ENCODE results near the gene EIF2A. TPM values are rescaled to one million over a fixed set of nuclear protein-coding genes. Genes with fewer than 3 reads are reported as not detected.

EIF2A gene
- total RNA-seq, 5 donors from 2014 or later (not counting 1 experiment from before 2014, with no cell fraction given) = 81.5 to 126 (median 100) TPM

GRCh38 chr3:150588027-150588830 lies 41.6 kb downstream of the EIF2A start:
- no peaks in the 10 kb centered on the region for H3K27me3 Mint-ChIP-seq
- CTCF ChIA-PET = interaction anchor here (0.6 to 1.5 kb wide), 2 partner anchors 40 to 249 kb away, joined by 3 to 5 read pairs; no protein-coding TSS in a partner anchor
- no peaks in the 10 kb centered on the region for H3K9me3 Mint-ChIP-seq
- no peak overlapping the region for H3K4me3 Mint-ChIP-seq
- ATAC-seq (replicated peaks in 1 of 4) (no peak), DNase-seq (no peak)
- H3K4me1 Mint-ChIP-seq = peaks cover 8 to 16% (median 10%) of the 10 kb centered on the region in 3 donors
- H3K27ac Mint-ChIP-seq = peak overlapping the region; percentile 72 to 73
- POLR2A ChIA-PET = interaction anchor here (0.6 to 0.7 kb wide), 3 partner anchors 22 to 175 kb away, joined by 3 to 6 read pairs (median 3); partner anchors contain the start of gene SIAH2 (in 1 of the 2)
- H3K27me3 ChIP-seq (replicated peaks in 1 of 2; ENCODE audit: control insufficient read depth in 2 of 2, extremely low read depth in 1 of 2, insufficient read depth in 2 of 2, low read length in 1 of 2) = no peaks in the 10 kb centered on the region
- H3K4me1 ChIP-seq (ENCODE audit: control insufficient read depth in 1 of 2, extremely low read depth in 1 of 2, insufficient read depth in 2 of 2, low read length in 2 of 2) = no peaks in the 10 kb centered on the region
- H3K36me3 Mint-ChIP-seq = peaks cover 14% of the 10 kb centered on the region
- H3K9me3 ChIP-seq = no peaks in the 10 kb centered on the region
- H3K4me3 ChIP-seq (ENCODE audit: control insufficient read depth in 1 of 2, extremely low read depth in 1 of 2, low read length in 1 of 2) = no peak overlapping the region
- H3K36me3 ChIP-seq (ENCODE audit: control insufficient read depth in 2 of 2, extremely low read depth in 1 of 2, insufficient read depth in 1 of 2, low read length in 1 of 2) = peaks cover 0 to 24% of the 10 kb centered on the region in 2 donors
- whole genome bisulfite sequencing (ENCODE audit: insufficient coverage) = 87% methylated on average over 3 of the region's 9 CpGs
- no peak overlapping the region for H3K27ac ChIP-seq (ENCODE audit: low read length)

GRCh38 chr3:150589759-150590158 lies 43.2 kb downstream of the EIF2A start:
- DNase-seq (no peak), ATAC-seq (replicated peaks in 1 of 4) (peak in 1 of 4 experiments; percentile 36)
- Histone ChIP-seq H3K4me1 (ENCODE audit: control insufficient read depth in 1 of 2, extremely low read depth in 1 of 2, insufficient read depth in 2 of 2, low read length in 2 of 2) (no peaks in the 10 kb centered on the region), H3K4me3 (ENCODE audit: control insufficient read depth in 1 of 2, extremely low read depth in 1 of 2, low read length in 1 of 2) (no peak overlapping the region), H3K9me3 (no peaks in the 10 kb centered on the region), H3K36me3 (ENCODE audit: control insufficient read depth in 2 of 2, extremely low read depth in 1 of 2, insufficient read depth in 1 of 2, low read length in 1 of 2) (peaks cover 0 to 14% of the 10 kb centered on the region in 2 donors), H3K27ac (ENCODE audit: low read length) (no peak overlapping the region), H3K27me3 (replicated peaks in 1 of 2; ENCODE audit: control insufficient read depth in 2 of 2, extremely low read depth in 1 of 2, insufficient read depth in 2 of 2, low read length in 1 of 2) (no peaks in the 10 kb centered on the region)
- POLR2A ChIA-PET = interaction anchor here in 1 of 2 donors (0.5 kb wide), 1 partner anchor 174 kb away, joined by 5 read pairs; no protein-coding TSS in a partner anchor
- H3K27ac Mint-ChIP-seq = peak overlapping the region in 1 of 2 donors; percentile 29
- H3K9me3 Mint-ChIP-seq = no peaks in the 10 kb centered on the region
- H3K4me3 Mint-ChIP-seq = no peak overlapping the region
- H3K27me3 Mint-ChIP-seq = no peaks in the 10 kb centered on the region
- peaks cover 10 to 16% (median 10%) of the 10 kb centered on the region in 3 donors for H3K4me1 Mint-ChIP-seq
- CTCF ChIA-PET = interaction anchor here (0.5 to 0.6 kb wide), 2 partner anchors 35 to 86 kb away, joined by 3 to 7 read pairs; no protein-coding TSS in a partner anchor
- 60% methylated on average over 1 of the region's 6 CpGs for WGBS (ENCODE audit: insufficient coverage)
- H3K36me3 Mint-ChIP-seq = peaks cover 10% of the 10 kb centered on the region

GRCh38 chr3:150594150-150594549 lies 47.6 kb downstream of the EIF2A start:
- Histone ChIP-seq H3K36me3 (ENCODE audit: control insufficient read depth in 2 of 2, extremely low read depth in 1 of 2, insufficient read depth in 1 of 2, low read length in 1 of 2) (no peaks in the 10 kb centered on the region), H3K27me3 (replicated peaks in 1 of 2; ENCODE audit: control insufficient read depth in 2 of 2, extremely low read depth in 1 of 2, insufficient read depth in 2 of 2, low read length in 1 of 2) (no peaks in the 10 kb centered on the region), H3K9me3 (no peaks in the 10 kb centered on the region), H3K27ac (ENCODE audit: low read length) (no peak overlapping the region), H3K4me1 (ENCODE audit: control insufficient read depth in 1 of 2, extremely low read depth in 1 of 2, insufficient read depth in 2 of 2, low read length in 2 of 2) (no peaks in the 10 kb centered on the region), H3K4me3 (ENCODE audit: control insufficient read depth in 1 of 2, extremely low read depth in 1 of 2, low read length in 1 of 2) (no peak overlapping the region)
- H3K27ac Mint-ChIP-seq = no peak overlapping the region
- POLR2A ChIA-PET = no interaction called here
- WGBS (ENCODE audit: insufficient coverage) = no CpG with 5 or more reads among the region's 4 CpGs
- no peaks in the 10 kb centered on the region for H3K9me3 Mint-ChIP-seq
- ATAC-seq (replicated peaks in 1 of 4) (no peak), DNase-seq (no peak)
- H3K4me1 Mint-ChIP-seq = peaks cover 6 to 10% (median 7%) of the 10 kb centered on the region in 3 donors
- no peak overlapping the region for H3K4me3 Mint-ChIP-seq
- H3K27me3 Mint-ChIP-seq = no peaks in the 10 kb centered on the region
- H3K36me3 Mint-ChIP-seq = peaks cover 6% of the 10 kb centered on the region
- CTCF ChIA-PET = no interaction called here

- H3K27ac Mint-ChIP-seq = no peak overlapping the region
- Histone ChIP-seq H3K4me1 (ENCODE audit: control insufficient read depth in 1 of 2, extremely low read depth in 1 of 2, insufficient read depth in 2 of 2, low read length in 2 of 2) (peaks cover 2 to 8% of the 10 kb centered on the region in 2 experiments), H3K27ac (ENCODE audit: low read length) (no peak overlapping the region), H3K4me3 (ENCODE audit: control insufficient read depth in 1 of 2, extremely low read depth in 1 of 2, low read length in 1 of 2) (no peak overlapping the region), H3K36me3 (ENCODE audit: control insufficient read depth in 2 of 2, extremely low read depth in 1 of 2, insufficient read depth in 1 of 2, low read length in 1 of 2) (no peaks in the 10 kb centered on the region), H3K27me3 (replicated peaks in 1 of 2; ENCODE audit: control insufficient read depth in 2 of 2, extremely low read depth in 1 of 2, insufficient read depth in 2 of 2, low read length in 1 of 2) (no peaks in the 10 kb centered on the region), H3K9me3 (no peaks in the 10 kb centered on the region)
- DNase-seq = no peak
- ChIA-PET POLR2A (interaction anchor here in 1 of 2 donors (0.6 to 0.7 kb wide), 2 partner anchors 182 to 358 kb away, joined by 3 to 4 read pairs; no protein-coding TSS in a partner anchor), CTCF (interaction anchor here in 1 of 2 donors (0.5 to 0.6 kb wide), 2 partner anchors 169 to 213 kb away, joined by 3 to 4 read pairs; no protein-coding TSS in a partner anchor)
- H3K36me3 Mint-ChIP-seq = peaks cover 3% of the 10 kb centered on the region
- H3K9me3 Mint-ChIP-seq = no peaks in the 10 kb centered on the region
- 100% methylated on average over 3 of the region's 4 CpGs for WGBS (ENCODE audit: insufficient coverage)
- no peak for ATAC-seq (replicated peaks in 1 of 4)
- H3K4me1 Mint-ChIP-seq = peaks cover 17 to 28% (median 21%) of the 10 kb centered on the region in 3 donors
- H3K27me3 Mint-ChIP-seq = no peaks in the 10 kb centered on the region
- H3K4me3 Mint-ChIP-seq = no peak overlapping the region
These were observed 51.1 kb downstream of the EIF2A start for GRCh38 chr3:150597646-150598045.

- ATAC-seq (replicated peaks in 1 of 4) (no peak), DNase-seq (no peak)
- Mint-ChIP-seq H3K36me3 (peaks cover 3% of the 10 kb centered on the region), H3K4me1 (peaks cover 30 to 41% (median 40%) of the 10 kb centered on the region in 3 donors), H3K4me3 (no peak overlapping the region), H3K27ac (no peak overlapping the region), H3K9me3 (no peaks in the 10 kb centered on the region), H3K27me3 (no peaks in the 10 kb centered on the region)
- Histone ChIP-seq H3K4me1 (ENCODE audit: control insufficient read depth in 1 of 2, extremely low read depth in 1 of 2, insufficient read depth in 2 of 2, low read length in 2 of 2) (peaks cover 7 to 12% of the 10 kb centered on the region in 2 experiments), H3K27ac (ENCODE audit: low read length) (no peak overlapping the region), H3K4me3 (ENCODE audit: control insufficient read depth in 1 of 2, extremely low read depth in 1 of 2, low read length in 1 of 2) (no peak overlapping the region), H3K27me3 (replicated peaks in 1 of 2; ENCODE audit: control insufficient read depth in 2 of 2, extremely low read depth in 1 of 2, insufficient read depth in 2 of 2, low read length in 1 of 2) (no peaks in the 10 kb centered on the region), H3K9me3 (no peaks in the 10 kb centered on the region), H3K36me3 (ENCODE audit: control insufficient read depth in 2 of 2, extremely low read depth in 1 of 2, insufficient read depth in 1 of 2, low read length in 1 of 2) (no peaks in the 10 kb centered on the region)
- WGBS (ENCODE audit: insufficient coverage) = 50% methylated on average over 1 of the region's 4 CpGs
- POLR2A ChIA-PET = no interaction called here
- CTCF ChIA-PET = no interaction called here
These were observed 53.2 kb downstream of the EIF2A start for GRCh38 chr3:150599611-150600297.

Measured in T-cell (primary cell).